GM18517 (cell line): ENCODE results near the gene PLEKHG5.

Experiments used
- ATAC-seq: cut with Tn5 transposase; IDR thresholded peaks from one replicate; pipeline ENCODE4 v1.9.1; 2021; ENCODE audit warnings: mild to moderate bottlenecking, moderate library complexity; ENCODE audit not compliant: unreplicated experiment

Gene PLEKHG5

DNA sequence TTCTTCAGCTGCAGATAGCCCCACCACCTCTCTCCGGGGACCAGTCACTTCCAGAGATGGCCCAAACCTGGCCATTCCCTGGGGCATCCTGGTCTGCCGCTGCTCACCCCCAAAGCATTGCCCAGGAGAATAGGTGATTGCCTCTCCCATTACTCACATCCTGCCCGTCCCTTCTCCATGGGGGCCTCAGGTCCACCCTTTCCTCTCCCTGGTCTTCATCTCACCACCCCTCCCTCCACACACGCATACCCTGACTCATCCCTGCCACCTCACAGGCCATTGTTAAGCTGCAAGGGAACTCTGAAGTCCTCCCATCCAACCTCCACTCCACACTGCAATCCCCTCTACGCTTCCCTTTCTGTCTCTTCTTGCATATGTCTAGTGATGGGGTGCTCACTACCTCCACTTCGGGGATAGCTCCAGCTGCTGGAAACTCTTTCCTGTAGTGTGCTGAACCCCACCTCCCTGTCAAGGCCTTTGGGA, at the start of gene PLEKHG5:
Gene PLEKHG5 (minus strand): TSS at position 188 of the 483 bp plus-strand sequence. CDS start 14,096 bp downstream, outside the sequence.
- no peak for ATAC-seq

DNA sequence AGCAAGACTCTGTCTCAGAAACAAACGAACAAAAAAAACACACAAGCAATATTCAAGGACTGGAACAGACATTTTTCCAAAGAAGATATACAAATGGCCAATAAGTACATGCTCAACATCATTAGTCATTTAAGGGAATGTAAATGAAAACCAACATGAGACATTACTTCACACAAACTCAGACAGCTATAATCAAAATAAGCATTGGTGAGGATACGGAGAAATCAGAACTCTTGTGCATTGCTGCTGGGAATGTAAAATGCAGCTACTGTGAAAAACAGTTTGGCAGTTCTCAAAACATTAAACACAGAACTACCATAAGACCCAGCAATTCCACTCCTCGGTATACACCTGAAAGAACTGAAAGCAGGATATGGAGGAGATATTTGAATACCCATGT, 47.5 kb upstream of the PLEKHG5 start:
- ATAC-seq: no peak

GRCh38 chr1:6536291-6536690, 44.8 kb upstream of the PLEKHG5 start:
- ATAC-seq: no peak

- ATAC-seq: no peak
Observed at GRCh38 chr1:6535214-6535613, 43.7 kb upstream of the PLEKHG5 start.

DNA sequence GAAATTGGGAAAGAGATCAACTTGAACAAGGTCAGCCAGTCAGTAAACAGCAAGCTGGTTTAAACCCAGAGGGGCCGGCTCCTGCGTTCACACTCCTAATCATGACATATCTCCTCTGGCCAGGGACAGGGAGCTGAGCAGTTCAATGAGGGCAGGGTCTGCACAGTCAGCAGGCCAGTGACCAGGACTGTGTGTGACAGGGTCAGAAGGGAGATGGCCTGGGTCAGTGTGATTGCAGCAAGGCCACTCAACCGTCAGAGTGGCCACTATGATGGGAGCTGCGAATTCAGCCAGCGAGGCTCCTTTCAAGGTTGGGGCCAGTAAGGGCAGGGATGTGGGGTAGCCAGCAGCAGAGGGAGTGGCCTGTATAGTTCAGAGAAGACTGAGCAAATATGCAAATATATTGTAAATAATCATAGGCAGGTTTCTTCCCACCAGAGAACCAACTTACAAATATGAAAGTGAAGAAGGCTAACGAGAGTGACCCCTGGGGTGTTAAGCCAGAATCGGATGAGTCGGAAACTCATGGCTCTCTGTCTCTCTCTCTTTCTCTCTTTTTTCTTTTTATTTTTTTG, 42.9 kb upstream of the PLEKHG5 start:
- ATAC-seq: no peak

DNA sequence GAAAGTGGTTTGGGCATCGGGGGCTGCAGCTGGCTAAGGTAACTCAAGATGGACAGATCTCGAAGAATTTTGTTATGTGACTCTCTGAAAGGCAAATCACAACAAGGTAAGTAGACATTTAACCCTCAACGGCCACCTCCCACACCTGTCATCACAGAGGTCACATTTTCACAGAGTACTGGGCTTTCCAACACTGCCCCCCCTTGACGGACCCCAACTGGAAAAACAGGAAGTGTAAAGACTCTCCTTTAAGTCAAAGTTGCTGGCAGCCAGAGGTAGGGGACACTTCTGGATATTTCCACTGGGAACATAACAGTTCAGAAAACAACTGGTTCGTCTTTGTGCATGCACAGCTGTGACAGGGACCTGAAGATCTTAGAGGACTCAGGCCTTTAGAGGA, 40.5 kb upstream of the PLEKHG5 start:
- ATAC-seq: no peak

GRCh38 chr1:6530504-6531160, 39.2 kb upstream of the PLEKHG5 start:
- ATAC-seq: no peak

- ATAC-seq: no peak
Observed at GRCh38 chr1:6528492-6528891, 37.0 kb upstream of the PLEKHG5 start.

- no peak for ATAC-seq
Observed at GRCh38 chr1:6526316-6526715, 34.8 kb upstream of the PLEKHG5 start.

GRCh38 chr1:6523566-6523965, 32.1 kb upstream of the PLEKHG5 start:
- ATAC-seq: no peak

DNA sequence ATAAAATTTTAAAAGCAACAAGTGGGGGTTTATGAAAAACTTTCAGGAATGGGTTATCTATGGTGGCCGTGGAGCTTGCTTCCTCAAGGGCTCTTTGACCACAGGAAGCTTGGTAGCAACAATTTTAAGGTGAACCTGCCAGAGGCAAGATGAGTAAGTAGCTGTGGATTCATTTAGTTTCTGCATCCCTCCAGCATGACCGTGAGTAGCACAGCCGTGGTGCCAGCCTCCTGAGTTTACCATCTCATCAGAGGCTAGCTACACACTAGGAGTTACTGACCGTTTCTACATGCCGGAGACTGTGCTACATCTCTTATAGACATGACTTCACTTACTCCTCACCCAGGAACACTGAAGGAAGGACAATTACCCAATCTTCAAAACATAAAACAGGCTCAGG, 30.1 kb upstream of the PLEKHG5 start:
- ATAC-seq: no peak

DNA sequence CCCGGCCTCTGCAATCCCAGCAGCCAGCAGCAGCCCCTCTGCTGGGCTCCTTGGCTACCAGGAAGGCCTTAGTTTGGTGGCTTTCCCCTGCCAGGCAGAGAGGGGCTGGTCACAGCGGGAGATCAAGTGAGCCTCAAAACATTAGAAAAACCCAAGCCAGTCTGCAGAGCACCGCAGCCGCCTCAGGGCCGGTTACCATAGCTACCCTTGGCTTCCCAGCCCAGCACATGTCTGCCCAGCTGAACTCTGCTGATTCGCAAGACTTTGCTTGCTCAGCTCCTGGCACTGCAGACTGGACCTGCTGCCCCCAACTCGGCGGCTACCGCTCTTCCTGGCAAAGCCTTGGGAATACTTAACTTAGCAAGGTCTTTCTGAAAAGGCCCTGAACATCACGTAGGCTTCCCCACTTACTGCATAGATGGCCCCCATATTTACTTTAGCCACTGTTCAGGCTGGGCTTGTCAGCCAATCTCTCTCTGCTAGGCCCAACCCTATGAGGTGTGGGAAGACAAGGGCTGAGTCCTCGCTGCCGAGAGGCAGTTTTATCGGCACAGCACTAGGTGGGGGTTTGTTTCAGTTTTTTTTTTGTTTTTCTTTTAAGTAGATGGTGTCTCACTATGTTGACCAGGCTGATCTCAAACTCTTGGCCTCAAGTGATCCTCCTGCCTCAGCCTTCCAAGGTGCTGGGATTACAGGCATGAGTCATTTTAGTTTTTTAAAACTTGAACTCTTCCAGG, 28.6 kb upstream of the PLEKHG5 start:
- ATAC-seq: no peak

DNA sequence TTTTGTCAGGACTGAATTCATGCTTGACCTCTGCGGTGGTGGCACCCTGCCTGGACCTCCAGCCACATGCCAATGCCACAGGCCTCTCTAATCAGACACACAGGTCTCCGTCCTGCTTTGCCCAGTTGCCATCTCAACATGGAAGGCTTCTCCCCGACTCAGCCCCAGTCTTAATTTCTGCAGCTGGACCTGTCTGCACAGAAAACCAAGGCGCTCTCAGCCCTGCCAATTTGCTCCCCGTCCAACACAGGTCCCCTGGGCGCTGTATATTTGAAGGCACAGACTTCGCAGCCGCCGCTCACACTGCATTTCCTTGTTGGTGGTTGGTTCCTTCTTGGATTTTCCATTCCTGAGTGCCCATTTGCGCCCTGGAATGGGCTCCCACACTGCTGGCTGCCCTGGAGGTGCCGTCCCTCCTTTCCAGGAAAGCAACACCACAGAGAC, 28.0 kb upstream of the PLEKHG5 start:
- no peak for ATAC-seq

DNA sequence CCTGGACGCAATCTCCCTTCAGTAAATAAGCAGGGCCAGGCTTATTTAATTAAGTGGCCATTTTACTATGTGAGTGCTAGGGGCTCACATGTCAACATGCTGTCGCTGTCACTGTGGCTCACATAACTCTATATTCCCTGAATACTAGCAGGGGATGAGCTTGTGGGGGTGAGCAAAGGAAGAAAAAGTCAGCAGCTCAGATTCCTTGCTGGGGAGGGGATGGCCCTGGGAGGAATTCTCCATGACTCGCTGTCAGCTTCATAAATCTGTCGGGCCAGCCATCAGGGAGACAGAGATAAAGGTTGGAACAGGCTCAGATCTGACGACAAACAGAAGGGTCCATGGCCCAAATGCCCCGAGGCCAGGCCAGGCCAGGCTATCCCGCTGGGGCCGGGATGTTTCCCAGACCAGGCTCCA, 26.0 kb upstream of the PLEKHG5 start:
- ATAC-seq: no peak

DNA sequence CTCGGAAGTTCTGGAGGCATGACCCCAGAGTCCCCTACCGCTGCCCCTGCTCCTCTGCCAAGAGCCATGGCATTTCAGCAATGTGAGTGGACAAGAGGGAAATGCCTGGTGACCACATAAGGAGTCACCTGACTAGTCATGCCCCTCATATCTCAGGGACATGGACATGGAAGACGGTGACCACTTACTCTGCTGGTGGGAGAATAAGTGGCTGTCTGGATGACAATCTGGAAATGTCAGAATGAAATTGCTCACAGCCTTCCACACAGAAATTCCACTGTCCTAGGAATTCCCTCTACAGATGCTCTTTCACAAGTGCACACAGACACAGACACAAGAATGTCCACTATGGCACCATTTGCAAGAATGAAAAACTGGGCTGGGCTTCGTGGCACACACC, 24.3 kb upstream of the PLEKHG5 start:
- ATAC-seq: no peak

GRCh38 chr1:6513320-6513801, 21.9 kb upstream of the PLEKHG5 start:
- no peak for ATAC-seq

GRCh38 chr1:6512908-6513280, 21.4 kb upstream of the PLEKHG5 start:
- ATAC-seq: no peak

DNA sequence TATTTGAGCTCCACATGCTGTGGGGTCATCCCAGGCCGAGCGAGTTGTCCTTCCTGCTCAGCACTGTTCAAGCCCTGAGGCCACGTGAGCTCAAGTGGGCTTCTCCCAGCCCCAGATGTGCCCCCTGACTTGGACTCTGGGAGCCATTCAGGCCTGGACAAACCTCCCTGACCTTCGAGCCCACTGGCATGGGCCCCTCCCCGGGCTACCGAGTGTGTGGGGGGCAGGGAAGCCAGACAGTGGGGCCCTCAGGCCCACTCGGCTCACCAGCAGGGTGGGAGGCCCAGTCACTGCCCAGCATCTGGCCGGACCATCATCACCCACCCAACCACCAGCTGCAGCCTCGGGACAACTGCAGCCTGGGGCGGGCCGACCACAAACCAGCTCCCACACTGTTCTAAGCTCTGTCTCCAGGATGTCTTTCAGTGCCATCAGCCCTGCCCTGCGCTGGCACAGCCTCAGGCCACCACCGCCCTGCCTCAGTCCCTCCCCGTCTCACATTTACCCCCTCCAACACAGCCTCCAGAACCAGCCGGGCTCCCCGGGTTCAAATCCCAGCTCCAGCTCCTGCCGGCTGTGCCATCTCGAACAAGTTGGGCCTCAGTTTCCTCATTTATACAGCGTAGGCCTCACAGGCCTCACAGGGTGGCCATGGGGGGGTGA, 20.9 kb upstream of the PLEKHG5 start:
- no peak for ATAC-seq

GRCh38 chr1:6511561-6512244, 20.2 kb upstream of the PLEKHG5 start:
- no peak for ATAC-seq

DNA sequence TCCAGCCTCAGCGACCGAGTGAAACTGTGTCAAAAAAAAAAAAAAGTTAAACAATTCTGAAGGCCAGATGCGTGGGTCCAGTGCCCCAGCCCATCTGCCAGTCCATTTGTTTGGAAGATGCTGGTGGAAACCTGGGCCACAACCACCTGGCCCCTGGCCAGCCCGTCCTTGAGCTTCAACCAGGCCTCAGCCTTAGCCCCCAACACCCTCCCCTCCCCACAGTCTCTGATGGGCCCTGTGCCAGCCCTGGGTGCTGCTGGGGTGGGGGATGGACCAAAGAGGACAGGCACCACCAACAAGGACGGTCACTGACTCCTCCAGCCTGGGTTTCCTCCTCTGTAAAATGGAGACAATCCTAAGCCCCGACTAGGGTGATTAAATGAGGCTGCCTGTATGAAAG, 19.6 kb upstream of the PLEKHG5 start:
- no peak for ATAC-seq

GRCh38 chr1:6510493-6510892, 19.0 kb upstream of the PLEKHG5 start:
- no peak for ATAC-seq
